Caco-2 (cell line): ENCODE results near the gene BCOR. TPM values are rescaled to one million over a fixed set of nuclear protein-coding genes. Genes with fewer than 3 reads are reported as not detected.

Experiments used
- BruUV-seq: library from RNA; stranded (reverse); fragments of 400-500 nt; replicated peaks from 2 replicates; lab custom pipeline; 2021; lab: Mats Ljungman, UMichigan
- CTCF ChIA-PET: fragments of 300-600 bp; sonication (Branson Sonifier 250); formaldehyde crosslinking; loops from one replicate; lab custom pipeline; 2022; ENCODE audit warnings: antibody characterized with exemption; lab: Charles Lee
- POLR2A ChIA-PET: fragments of 300-600 bp; sonication (Branson Sonifier 250); formaldehyde crosslinking; loops from one replicate; lab custom pipeline; 2022; ENCODE audit warnings: antibody characterized with exemption; lab: Charles Lee
- DNase-seq, 2 experiments: peaks; one replicate each; pipeline versions ENCODE4 v3.0.0 to v3.0.0-alpha.2; 2020 to 2022
- H3K27me3 ChIP-seq: replicated peaks from 2 replicates; pipeline ENCODE4 v1.6.0; 2011; ENCODE audit warnings: low read length; ENCODE audit not compliant: control insufficient read depth, insufficient read depth
- H3K36me3 ChIP-seq: 2 replicates; pipeline ENCODE4 v1.5.1; 2011; ENCODE audit warnings: low read length; ENCODE audit not compliant: control insufficient read depth, insufficient read depth
- H3K4me1 ChIP-seq: fragments of 250-450 bp; sonication (Bioruptor Pico); 2 replicates; pipeline ENCODE4 v1.5.1; 2020; ENCODE audit warnings: mild to moderate bottlenecking
- H3K4me3 ChIP-seq: 2 replicates; pipeline ENCODE4 v1.5.1; 2011; ENCODE audit warnings: low read depth, mild to moderate bottlenecking, control low read depth, low read length
- H3K9me3 ChIP-seq: fragments of 250-450 bp; sonication (Bioruptor Pico); 2 replicates; pipeline ENCODE4 v1.5.1; 2020; ENCODE audit warnings: mild to moderate bottlenecking, moderate library complexity
- H3K27ac Mint-ChIP-seq: one replicate; pipeline ENCODE4 v1.8.0; 2022; ENCODE audit warnings: mixed read lengths; ENCODE audit not compliant: unreplicated experiment
- H3K27me3 Mint-ChIP-seq: one replicate; pipeline ENCODE4 v1.8.0; 2022; ENCODE audit warnings: mixed read lengths; ENCODE audit not compliant: insufficient read depth, unreplicated experiment
- H3K36me3 Mint-ChIP-seq: one replicate; pipeline ENCODE4 v1.8.0; 2022; ENCODE audit warnings: mild to moderate bottlenecking, mixed read lengths; ENCODE audit not compliant: insufficient read depth, unreplicated experiment
- H3K4me1 Mint-ChIP-seq: one replicate; pipeline ENCODE4 v1.8.0; 2022; ENCODE audit warnings: low read depth, mixed read lengths; ENCODE audit not compliant: unreplicated experiment
- H3K4me3 Mint-ChIP-seq: one replicate; pipeline ENCODE4 v1.8.0; 2022; ENCODE audit warnings: mild to moderate bottlenecking, moderate library complexity, mixed read lengths; ENCODE audit not compliant: unreplicated experiment
- H3K9me3 Mint-ChIP-seq: one replicate; pipeline ENCODE4 v1.8.0; 2022; ENCODE audit warnings: mixed read lengths; ENCODE audit not compliant: unreplicated experiment
- intact Hi-C: fragments of 100-400 bp; cut with micrococcal nuclease; formaldehyde crosslinking; loops from one replicate; pipeline ENCODE4 v1.10.0; 2022; ENCODE audit not compliant: unreplicated experiment
- total RNA-seq: library from RNA; stranded (reverse); gene quantifications from 2 replicates; pipeline ENCODE4 v1.2.3, GENCODE V29; 2022
- TF ChIP-seq, protein P1 (sequence below), 2 experiments: fragments of 200-600 bp in 1 of 2; IDR thresholded peaks; 1 replicate in 1 of 2; 2 replicates in 1 of 2; pipeline versions ENCODE4 v1.5.1 to v1.8.0; 2011 to 2022; ENCODE audit warnings: antibody characterized with exemption in 1 of 2, control low read depth in 1 of 2, inconsistent platforms in 1 of 2, low read depth in 1 of 2, low read length in 1 of 2, mild to moderate bottlenecking in 1 of 2, moderate library complexity in 1 of 2; ENCODE audit not compliant: insufficient read depth in 1 of 2, severe bottlenecking in 1 of 2, unreplicated experiment in 1 of 2

Gene BCOR
- total RNA-seq, 1 experiment from 2014 or later: 16.2 TPM

DNA sequence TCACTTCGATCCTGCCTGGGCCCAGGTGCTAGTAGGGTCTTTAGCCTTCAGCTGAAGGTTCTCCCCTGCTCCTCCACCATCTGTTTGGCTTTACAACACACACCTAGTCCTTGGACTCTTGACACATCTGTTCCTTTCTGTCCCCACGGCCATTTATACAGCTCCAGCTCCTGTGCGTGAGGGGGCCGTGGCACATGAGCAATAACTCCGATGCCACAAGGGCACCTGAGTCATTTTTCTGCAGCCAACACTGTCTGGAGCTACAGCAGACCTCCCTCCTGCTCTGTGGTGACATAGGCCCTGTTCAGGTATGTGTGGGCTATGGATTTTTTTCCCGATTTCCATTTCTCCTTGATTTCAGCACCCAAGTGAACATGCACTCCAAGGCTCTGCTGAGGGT lies 44.7 kb upstream of the BCOR start:
- TF ChIP-seq, protein P1, sequence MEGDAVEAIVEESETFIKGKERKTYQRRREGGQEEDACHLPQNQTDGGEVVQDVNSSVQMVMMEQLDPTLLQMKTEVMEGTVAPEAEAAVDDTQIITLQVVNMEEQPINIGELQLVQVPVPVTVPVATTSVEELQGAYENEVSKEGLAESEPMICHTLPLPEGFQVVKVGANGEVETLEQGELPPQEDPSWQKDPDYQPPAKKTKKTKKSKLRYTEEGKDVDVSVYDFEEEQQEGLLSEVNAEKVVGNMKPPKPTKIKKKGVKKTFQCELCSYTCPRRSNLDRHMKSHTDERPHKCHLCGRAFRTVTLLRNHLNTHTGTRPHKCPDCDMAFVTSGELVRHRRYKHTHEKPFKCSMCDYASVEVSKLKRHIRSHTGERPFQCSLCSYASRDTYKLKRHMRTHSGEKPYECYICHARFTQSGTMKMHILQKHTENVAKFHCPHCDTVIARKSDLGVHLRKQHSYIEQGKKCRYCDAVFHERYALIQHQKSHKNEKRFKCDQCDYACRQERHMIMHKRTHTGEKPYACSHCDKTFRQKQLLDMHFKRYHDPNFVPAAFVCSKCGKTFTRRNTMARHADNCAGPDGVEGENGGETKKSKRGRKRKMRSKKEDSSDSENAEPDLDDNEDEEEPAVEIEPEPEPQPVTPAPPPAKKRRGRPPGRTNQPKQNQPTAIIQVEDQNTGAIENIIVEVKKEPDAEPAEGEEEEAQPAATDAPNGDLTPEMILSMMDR (IDR thresholded peaks at IDR 0.05; ENCODE audit: insufficient read depth in 1 of 2, low read depth in 1 of 2, low read length in 1 of 2, severe bottlenecking in 1 of 2, unreplicated experiment in 1 of 2): no peak
- H3K9me3 ChIP-seq: no peaks in the 10 kb centered on the region
- Mint-ChIP-seq H3K9me3 (no peaks in the 10 kb centered on the region), H3K4me3 (no peak overlapping the region), H3K27me3 (no peaks in the 10 kb centered on the region), H3K27ac (no peak overlapping the region), H3K4me1 (no peaks in the 10 kb centered on the region), H3K36me3 (no peaks in the 10 kb centered on the region)
- no peaks in the 10 kb centered on the region for H3K4me1 ChIP-seq
- no peak overlapping the region for H3K4me3 ChIP-seq
- no peaks in the 10 kb centered on the region for H3K27me3 ChIP-seq
- ChIA-PET POLR2A (no interaction called here), CTCF (no interaction called here)
- H3K36me3 ChIP-seq: no peaks in the 10 kb centered on the region
- DNase-seq: no peak
- no TSS peak for BruUV-seq
- intact Hi-C loops: no loop called here

GRCh38 chrX:40140706-40141499 lies 43.1 kb upstream of the BCOR start:
- ChIA-PET POLR2A (no interaction called here), CTCF (no interaction called here)
- no peak for DNase-seq
- H3K4me1 ChIP-seq: no peaks in the 10 kb centered on the region
- H3K4me3 Mint-ChIP-seq: no peak overlapping the region
- no peak overlapping the region for H3K27ac Mint-ChIP-seq
- no peaks in the 10 kb centered on the region for H3K36me3 Mint-ChIP-seq
- H3K4me1 Mint-ChIP-seq: no peaks in the 10 kb centered on the region
- no peaks in the 10 kb centered on the region for H3K9me3 ChIP-seq
- no peak overlapping the region for H3K4me3 ChIP-seq
- BruUV-seq: no TSS peak
- no peaks in the 10 kb centered on the region for H3K36me3 ChIP-seq
- TF ChIP-seq, protein P1 (IDR thresholded peaks at IDR 0.05; ENCODE audit: insufficient read depth in 1 of 2, low read depth in 1 of 2, low read length in 1 of 2, severe bottlenecking in 1 of 2, unreplicated experiment in 1 of 2): no peak
- H3K27me3 Mint-ChIP-seq: no peaks in the 10 kb centered on the region
- H3K9me3 Mint-ChIP-seq: no peaks in the 10 kb centered on the region
- H3K27me3 ChIP-seq: no peaks in the 10 kb centered on the region
- intact Hi-C loops: no loop called here

DNA sequence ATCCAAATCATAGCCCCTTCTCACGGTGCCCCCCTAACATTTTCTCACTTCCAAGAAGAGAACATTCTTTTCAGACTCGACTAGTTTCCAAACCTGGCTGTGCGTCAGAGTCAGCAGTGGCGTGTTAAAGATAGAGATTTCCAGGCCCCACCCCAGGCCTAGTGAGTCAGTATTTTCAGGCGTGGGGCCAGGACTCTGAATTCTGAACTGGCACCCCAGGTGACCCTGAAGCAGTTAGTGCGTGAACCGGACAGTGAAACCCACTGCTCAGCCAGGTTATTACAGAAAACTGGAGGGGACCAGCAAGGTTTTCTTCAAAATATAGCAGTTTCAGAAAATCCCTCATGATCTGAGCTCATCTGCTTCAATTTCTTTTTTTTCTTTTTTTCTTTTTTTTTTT lies 35.0 kb upstream of the BCOR start:
- Histone ChIP-seq H3K9me3 (no peaks in the 10 kb centered on the region), H3K4me3 (no peak overlapping the region), H3K36me3 (no peaks in the 10 kb centered on the region), H3K4me1 (no peaks in the 10 kb centered on the region), H3K27me3 (no peaks in the 10 kb centered on the region)
- no TSS peak for BruUV-seq
- Mint-ChIP-seq H3K27ac (no peak overlapping the region), H3K4me1 (no peaks in the 10 kb centered on the region), H3K4me3 (no peak overlapping the region), H3K27me3 (no peaks in the 10 kb centered on the region), H3K36me3 (no peaks in the 10 kb centered on the region), H3K9me3 (no peaks in the 10 kb centered on the region)
- ChIA-PET CTCF (no interaction called here), POLR2A (interaction anchor here (0.6 kb wide), 1 partner anchor 130 kb away, joined by 3 read pairs; no protein-coding TSS in a partner anchor)
- DNase-seq: no peak
- TF ChIP-seq, protein P1 (IDR thresholded peaks at IDR 0.05; ENCODE audit: insufficient read depth in 1 of 2, low read depth in 1 of 2, low read length in 1 of 2, severe bottlenecking in 1 of 2, unreplicated experiment in 1 of 2): no peak
- intact Hi-C loops: no loop called here
